ENCODE results near the gene CMBL.

DNA sequence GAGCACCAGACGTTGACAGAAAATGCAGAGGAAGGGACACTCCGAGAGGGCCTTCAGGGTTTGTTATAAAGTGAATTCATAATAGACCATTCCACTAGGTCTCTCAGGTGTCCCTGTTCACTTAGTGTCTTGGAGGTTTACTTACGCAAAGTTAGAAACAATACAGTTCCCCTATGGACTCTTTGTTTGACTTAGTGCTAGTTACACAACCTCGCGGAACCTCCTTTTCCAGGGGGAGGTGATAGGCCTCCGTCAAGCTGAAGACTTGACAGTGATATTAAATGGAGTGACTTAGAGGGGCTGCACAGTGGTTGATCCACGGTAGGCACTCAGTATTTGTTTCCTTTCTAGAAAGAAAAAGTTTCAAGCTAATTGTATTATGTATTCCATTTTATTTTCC is 56.3 kb downstream of the CMBL start:
- TF ChIP-seq, protein P1, sequence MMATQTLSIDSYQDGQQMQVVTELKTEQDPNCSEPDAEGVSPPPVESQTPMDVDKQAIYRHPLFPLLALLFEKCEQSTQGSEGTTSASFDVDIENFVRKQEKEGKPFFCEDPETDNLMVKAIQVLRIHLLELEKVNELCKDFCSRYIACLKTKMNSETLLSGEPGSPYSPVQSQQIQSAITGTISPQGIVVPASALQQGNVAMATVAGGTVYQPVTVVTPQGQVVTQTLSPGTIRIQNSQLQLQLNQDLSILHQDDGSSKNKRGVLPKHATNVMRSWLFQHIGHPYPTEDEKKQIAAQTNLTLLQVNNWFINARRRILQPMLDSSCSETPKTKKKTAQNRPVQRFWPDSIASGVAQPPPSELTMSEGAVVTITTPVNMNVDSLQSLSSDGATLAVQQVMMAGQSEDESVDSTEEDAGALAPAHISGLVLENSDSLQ (IDR thresholded peaks at IDR 0.05) = no peak
- TF ChIP-seq LEF1 (IDR thresholded peaks at IDR 0.05; ENCODE audit: borderline replicate concordance) (no peak), ZNF384 (IDR thresholded peaks at IDR 0.05) (no peak)

All from HEK293T (cell line).